IMR-90 (cell line): ENCODE data around the gene CHD2.

ENCODE experiments used
- BHLHE40 ChIP-seq: fragments of 150-350 bp; IDR thresholded peaks from 2 replicates; pipeline ENCODE4 v1.6.1; 2016; ENCODE audit warnings: mild to moderate bottlenecking, low read depth, low read length
- CEBPB ChIP-seq: IDR thresholded peaks from 2 replicates; pipeline ENCODE4 v1.6.1; 2012; ENCODE audit warnings: low read depth, low read length, improper control_type of control experiment
- CTCF ChIP-seq: conservative IDR thresholded peaks from 2 replicates; pipeline ENCODE4 v1.5.1; 2012; ENCODE audit warnings: mild to moderate bottlenecking, low read depth, low read length, improper control_type of control experiment
- ELK1 ChIP-seq: fragments of 150-350 bp; IDR thresholded peaks from 2 replicates; pipeline ENCODE4 v1.6.1; 2016; ENCODE audit warnings: low read depth, mild to moderate bottlenecking, low read length, moderate library complexity, borderline replicate concordance
- FOS ChIP-seq: fragments of 150-350 bp; IDR thresholded peaks from 2 replicates; pipeline ENCODE4 v1.6.1; 2016; ENCODE audit warnings: low read depth, low read length
- MXI1 ChIP-seq: IDR thresholded peaks from 2 replicates; pipeline ENCODE4 v1.6.1; 2012; ENCODE audit warnings: low read depth, mild to moderate bottlenecking, low read length, moderate library complexity, borderline replicate concordance
- NFE2L2 ChIP-seq: fragments of 150-350 bp; IDR thresholded peaks from 2 replicates; pipeline ENCODE4 v1.6.1; 2016; ENCODE audit warnings: low read depth, mild to moderate bottlenecking, low read length
- POLR2A ChIP-seq: IDR thresholded peaks from 2 replicates; pipeline ENCODE4 v1.6.1; 2012; ENCODE audit warnings: mild to moderate bottlenecking, low read depth, low read length
- RAD21 ChIP-seq: IDR thresholded peaks from 2 replicates; pipeline ENCODE4 v1.6.1; 2012; ENCODE audit warnings: low read length, improper control_type of control experiment
- RCOR1 ChIP-seq: IDR thresholded peaks from 2 replicates; pipeline ENCODE4 v1.6.1; 2012; ENCODE audit warnings: mild to moderate bottlenecking, low read length, improper control_type of control experiment; ENCODE audit not compliant: insufficient replicate concordance
- SMC3 ChIP-seq: fragments of 150-350 bp; IDR thresholded peaks from 2 replicates; pipeline ENCODE4 v1.6.1; 2016; ENCODE audit warnings: low read depth, mild to moderate bottlenecking, antibody characterized with exemption, low read length, moderate library complexity
- USF2 ChIP-seq: fragments of 150-350 bp; IDR thresholded peaks from 2 replicates; pipeline ENCODE4 v1.6.1; 2017; ENCODE audit warnings: mild to moderate bottlenecking, antibody characterized with exemption, low read length, low read depth

GRCh38 chr15:92952458-92952850 is 52.3 kb downstream of the CHD2 start:
- TF ChIP-seq CTCF: no peak
- TF ChIP-seq RAD21: no peak
- no peak for TF ChIP-seq POLR2A
- TF ChIP-seq CEBPB: no peak
- no peak for TF ChIP-seq FOS
- TF ChIP-seq USF2: no peak
- no peak for TF ChIP-seq ELK1
- no peak for TF ChIP-seq MXI1
- TF ChIP-seq BHLHE40: no peak
- TF ChIP-seq RCOR1: no peak
- no peak for TF ChIP-seq NFE2L2
- no peak for TF ChIP-seq SMC3
